Activated CD4-positive, alpha-beta T cell treated with anti-CD3 and anti-CD28 coated beads, Interleukin-2, amount 50 U/mL, for 4 hours (primary cell): ENCODE data around the gene TTL.
"Not testable (repeated sequence)": the region's sequence is repeated elsewhere in the genome, so short reads cannot be mapped to it uniquely, and the experiment has no call there.

Experiments
- DNase-seq, 2 experiments: peaks; one replicate each; pipeline ENCODE4 v3.0.0-alpha.2; 2020

TTL gene

GRCh38 chr2:112524276-112524675, 42.3 kb downstream of the TTL start:
- DNase-seq: not testable (repeated sequence)

- DNase-seq: no peak
These were observed 46.6 kb downstream of the TTL start for GRCh38 chr2:112528541-112528940.

GRCh38 chr2:112529757-112530156, 47.8 kb downstream of the TTL start:
- DNase-seq: no peak

GRCh38 chr2:112530728-112531127, 48.8 kb downstream of the TTL start:
- DNase-seq: no peak

- DNase-seq: no peak
These were observed 52.9 kb downstream of the TTL start for GRCh38 chr2:112534826-112535225.

- DNase-seq: not testable (repeated sequence)
These were observed 54.7 kb downstream of the TTL start for GRCh38 chr2:112536665-112537064.

GRCh38 chr2:112539306-112539705, 57.4 kb downstream of the TTL start:
- no peak for DNase-seq

GRCh38 chr2:112540906-112541305, 59.0 kb downstream of the TTL start:
- no peak for DNase-seq

GRCh38 chr2:112541315-112542122, 59.6 kb downstream of the TTL start:
- DNase-seq: peak in 1 of 2 experiments; percentile 53

GRCh38 chr2:112542123-112542983, 60.4 kb downstream of the TTL start, which contains the start of gene POLR1B:
Gene POLR1B, plus strand, starts transcription at chr2:112542465. Its CDS starts 30 bp downstream, at chr2:112542495.
- peak; percentile 72 for DNase-seq

- no peak for DNase-seq
These were observed 61.2 kb downstream of the TTL start for GRCh38 chr2:112542984-112543661.

GRCh38 chr2:112547333-112547732, 65.4 kb downstream of the TTL start:
- DNase-seq: no peak

GRCh38 chr2:112548980-112549379, 67.0 kb downstream of the TTL start:
- DNase-seq: no peak

GRCh38 chr2:112566104-112566503, 84.1 kb downstream of the TTL start:
- no peak for DNase-seq

GRCh38 chr2:112566508-112566907, 84.6 kb downstream of the TTL start:
- not testable (repeated sequence) for DNase-seq

- DNase-seq: no peak
These were observed 90.0 kb downstream of the TTL start for GRCh38 chr2:112572005-112572404.

GRCh38 chr2:112577756-112578155, 95.8 kb downstream of the TTL start:
- no peak for DNase-seq

GRCh38 chr2:112579241-112579640, 97.3 kb downstream of the TTL start:
- no peak for DNase-seq

GRCh38 chr2:112580084-112580483, 98.1 kb downstream of the TTL start:
- DNase-seq: no peak

- DNase-seq: peak; percentile 7 to 22
These were observed 100.4 kb downstream of the TTL start for GRCh38 chr2:112582314-112582746.

GRCh38 chr2:112583497-112584133, 101.7 kb downstream of the TTL start:
- no peak for DNase-seq

GRCh38 chr2:112584134-112584890, 102.4 kb downstream of the TTL start, which contains the start of gene CHCHD5:
Gene CHCHD5, plus strand, starts transcription at chr2:112584609. Its CDS starts 39 bp downstream, at chr2:112584648.
- peak; percentile 86 to 89 for DNase-seq
